Mesodermal cell (in vitro differentiated cells): ENCODE data around the gene SF3B4.

Experiments
- H3K27ac ChIP-seq: 2 replicates; pipeline ENCODE4 v1.7.0; 2013; ENCODE audit warnings: mild to moderate bottlenecking, low read depth, low read length, moderate library complexity; ENCODE audit not compliant: severe bottlenecking
- H3K36me3 ChIP-seq: 2 replicates; pipeline ENCODE4 v1.7.1; 2013; ENCODE audit warnings: mild to moderate bottlenecking, low read length, moderate library complexity; ENCODE audit not compliant: control insufficient read depth, insufficient read depth
- H3K4me1 ChIP-seq: one replicate; pipeline ENCODE4 v1.7.1; 2013; ENCODE audit warnings: mild to moderate bottlenecking, low read length; ENCODE audit not compliant: insufficient read depth, control insufficient read depth, poor library complexity, severe bottlenecking
- H3K4me3 ChIP-seq: 2 replicates; pipeline ENCODE4 v1.7.0; 2013; ENCODE audit warnings: low read length, control low read depth, mild to moderate bottlenecking; ENCODE audit not compliant: insufficient read depth, poor library complexity, severe bottlenecking; ENCODE audit errors: extremely low read depth
- H3K9me3 ChIP-seq: 2 replicates; pipeline ENCODE4 v1.7.1; 2013; ENCODE audit warnings: mild to moderate bottlenecking, low read length, moderate library complexity; ENCODE audit not compliant: control insufficient read depth
- WGBS, 2 experiments: methylation state at CpG; one replicate each; pipeline ENCODE4 v1.1.5; 2013; ENCODE audit warnings: missing lambda C conversion rate in 2 of 2; ENCODE audit not compliant: insufficient coverage in 2 of 2; 5-methylcytosine and 5-hydroxymethylcytosine counted together

Gene SF3B4

GRCh38 chr1:149879556-149879955 is 48.0 kb downstream of the SF3B4 start:
- Histone ChIP-seq H3K9me3 (no peaks in the 10 kb centered on the region), H3K27ac (no peak overlapping the region)
- WGBS, 2 experiments, result 90 to 100% methylated on average over 1 of the region's 1 CpG

GRCh38 chr1:149877211-149877946 is 50.2 kb downstream of the SF3B4 start:
- 90 to 99% methylated on average over 5 to 6 of the region's 7 CpGs for WGBS, 2 experiments
- no peaks in the 10 kb centered on the region for H3K4me1 ChIP-seq
- H3K9me3 ChIP-seq, result no peaks in the 10 kb centered on the region
- H3K27ac ChIP-seq, result no peak overlapping the region
- no peak overlapping the region for H3K4me3 ChIP-seq
- H3K36me3 ChIP-seq, result no peaks in the 10 kb centered on the region

More at GRCh38 chr1:149879556-149879955, 48.0 kb downstream of the SF3B4 start:
- H3K4me3 ChIP-seq, result no peak overlapping the region
- no peaks in the 10 kb centered on the region for H3K4me1 ChIP-seq
- H3K36me3 ChIP-seq, result no peaks in the 10 kb centered on the region
